ACHN (cell line): ENCODE results near the gene ZNF362.
A peak's percentile ranks its signal among the peaks of the same experiment; 100 is the strongest.

Experiments used
- DNase-seq: peaks from one replicate; pipeline ENCODE4 v3.0.0-alpha.2; 2015
- in situ Hi-C: cut with HindIII; loops from 2 replicates; pipeline ENCODE4 v1.10.0; 2017; ENCODE audit warnings: low sequenced_read_pairs, low pct_ligation_motif_present, low pct_unique_long_range_greater_than_20kb

Gene ZNF362

DNA sequence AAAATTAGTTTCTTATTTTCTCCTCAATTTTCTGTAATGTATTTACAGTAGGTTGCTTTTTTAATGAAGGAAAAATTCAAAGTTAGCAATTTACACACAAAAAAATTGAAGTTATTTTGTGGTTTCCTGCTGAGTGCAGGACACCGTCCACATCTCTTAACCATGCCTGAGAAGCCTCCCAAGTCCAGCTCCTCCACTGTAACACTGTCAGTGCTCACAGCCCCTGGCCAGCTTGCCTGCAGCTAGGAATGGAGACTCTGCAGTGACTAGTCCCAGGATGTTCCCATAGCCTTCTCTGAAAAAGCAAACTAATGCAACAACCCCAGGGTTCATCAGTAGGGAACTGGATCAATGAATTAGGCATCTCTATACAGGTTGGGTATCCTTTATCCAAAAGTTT is 61.1 kb downstream of the ZNF362 start:
- in situ Hi-C loops = no loop called here
- no peak for DNase-seq

- DNase-seq = no peak
- in situ Hi-C loops = no loop called here
Measured at GRCh38 chr1:33317946-33318345, 61.7 kb downstream of the ZNF362 start.

GRCh38 chr1:33319186-33319948 is 63.1 kb downstream of the ZNF362 start:
- in situ Hi-C loops = no loop called here
- DNase-seq = no peak

DNA sequence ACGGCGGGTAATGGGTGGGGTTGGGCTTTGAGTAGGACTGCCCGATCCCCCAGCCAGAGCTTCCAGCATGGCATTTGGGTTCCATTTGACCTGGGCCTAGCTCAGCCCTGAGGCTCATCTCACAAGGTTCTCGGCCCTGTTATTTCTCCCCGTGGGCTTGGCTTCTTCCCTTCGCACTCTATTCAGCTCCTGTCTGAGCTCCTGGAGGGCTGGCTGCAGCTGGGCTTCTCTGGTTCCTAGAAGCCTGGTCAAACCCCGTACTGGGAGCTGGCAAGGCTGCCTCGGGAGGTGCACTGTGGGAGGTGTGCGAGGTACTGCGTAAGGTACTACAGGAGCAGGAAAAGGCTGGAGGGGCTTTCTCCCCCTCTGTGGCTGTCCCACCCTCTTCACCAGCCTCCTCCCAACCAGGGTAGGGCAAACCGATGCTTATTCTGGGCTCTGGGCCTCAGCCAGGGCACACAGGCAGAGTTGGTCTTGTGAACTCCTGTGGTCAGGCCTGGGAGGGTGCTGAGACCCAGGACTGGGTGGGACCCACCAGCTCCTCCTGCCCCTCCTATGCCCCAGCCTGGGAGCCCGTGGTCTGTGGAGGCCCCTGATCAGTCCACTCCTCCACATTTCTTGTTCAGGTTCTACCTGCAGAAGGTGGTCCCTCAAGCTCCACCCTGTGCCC is 63.8 kb downstream of the ZNF362 start:
- in situ Hi-C loops = no loop called here
- DNase-seq = no peak

DNA sequence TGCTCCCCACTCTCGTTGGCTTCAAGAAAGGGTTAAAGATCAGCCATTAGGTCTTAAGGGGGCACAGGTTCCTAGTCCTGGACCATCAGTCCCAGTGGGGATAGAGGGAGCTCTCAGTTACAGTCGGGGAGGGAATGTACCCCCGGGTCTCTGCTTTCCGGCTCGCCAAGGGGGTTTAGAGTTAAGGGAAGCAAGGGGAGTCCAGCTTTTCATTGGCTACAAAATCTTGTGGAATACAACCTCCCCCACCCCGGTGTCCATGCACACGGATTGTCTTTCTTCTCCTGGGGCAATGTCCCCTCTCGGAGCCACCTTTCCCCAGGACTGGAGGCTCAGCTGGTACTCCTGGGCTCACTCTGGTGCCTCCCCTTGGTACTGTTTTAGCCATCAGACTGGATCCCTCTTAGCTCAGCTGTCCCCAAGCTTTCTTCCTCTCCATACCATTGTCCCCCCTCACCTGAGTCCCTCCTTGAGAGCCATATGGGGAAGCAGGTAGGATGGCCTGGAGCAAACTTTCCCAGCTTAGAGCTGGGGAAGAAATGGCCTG is 64.4 kb downstream of the ZNF362 start, which contains the start of gene A3GALT2:
Gene A3GALT2, minus strand, starts transcription at position 480 of the 547 bp plus-strand sequence. Its CDS starts 0 bp downstream, at position 480.
- DNase-seq = no peak
- in situ Hi-C loops = no loop called here

- in situ Hi-C loops = no loop called here
Measured at GRCh38 chr1:33321178-33321577, 64.9 kb downstream of the ZNF362 start.

GRCh38 chr1:33322109-33322508 is 65.8 kb downstream of the ZNF362 start:
- in situ Hi-C loops = no loop called here
- no peak for DNase-seq

More at GRCh38 chr1:33321178-33321577, 64.9 kb downstream of the ZNF362 start:
- no peak for DNase-seq

GRCh38 chr1:33322870-33323585 is 66.7 kb downstream of the ZNF362 start:
- in situ Hi-C loops = no loop called here
- no peak for DNase-seq

GRCh38 chr1:33323663-33324477 is 67.6 kb downstream of the ZNF362 start:
- DNase-seq = no peak
- in situ Hi-C loops = no loop called here

GRCh38 chr1:33324677-33325575 is 68.6 kb downstream of the ZNF362 start:
- no peak for DNase-seq
- in situ Hi-C loops = no loop called here

DNA sequence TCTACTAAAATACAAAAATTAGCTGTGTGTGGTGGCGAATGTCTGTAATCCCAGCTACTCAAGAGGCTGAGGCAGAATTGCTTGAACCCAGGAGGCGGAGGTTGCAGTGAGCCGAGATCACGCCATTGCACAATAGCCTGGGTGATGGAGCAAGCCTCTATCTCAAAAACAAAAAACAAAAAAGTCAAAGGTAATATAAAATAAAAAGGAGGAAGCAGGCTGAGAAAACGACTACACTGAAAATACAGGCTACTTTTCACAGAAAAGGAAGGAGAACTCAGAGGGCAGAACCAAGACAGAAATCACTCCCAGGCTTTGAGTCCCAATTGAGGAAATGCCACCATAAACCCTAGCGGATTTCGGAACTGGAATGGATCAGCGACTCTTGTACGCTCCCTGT is 70.5 kb downstream of the ZNF362 start:
- in situ Hi-C loops = no loop called here

GRCh38 chr1:33327587-33328325 is 71.5 kb downstream of the ZNF362 start:
- DNase-seq = peak; percentile 60
- in situ Hi-C loops = no loop called here

More for the DNA sequence above, 70.5 kb downstream of the ZNF362 start:
- no peak for DNase-seq

DNA sequence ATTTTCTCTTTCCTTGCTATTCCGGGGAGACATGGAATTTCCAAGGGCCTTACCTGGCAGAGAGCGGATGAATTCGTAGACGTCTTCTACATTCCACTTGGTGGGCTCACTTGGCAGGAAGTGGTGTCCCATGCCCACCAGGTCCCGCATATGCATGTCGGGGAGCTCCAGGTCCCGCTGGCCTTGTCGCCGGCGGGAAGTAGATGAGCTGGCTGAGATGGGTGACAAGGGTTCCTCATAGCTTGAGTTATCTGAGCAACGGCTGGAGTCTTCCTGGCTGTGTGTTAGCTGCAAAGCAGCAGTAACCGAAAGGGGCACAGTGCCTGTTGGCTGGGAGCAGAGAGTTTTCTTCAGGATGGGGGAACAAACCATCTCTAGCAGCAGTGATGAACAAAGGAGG is 72.5 kb downstream of the ZNF362 start:
- no peak for DNase-seq
- in situ Hi-C loops = no loop called here

DNA sequence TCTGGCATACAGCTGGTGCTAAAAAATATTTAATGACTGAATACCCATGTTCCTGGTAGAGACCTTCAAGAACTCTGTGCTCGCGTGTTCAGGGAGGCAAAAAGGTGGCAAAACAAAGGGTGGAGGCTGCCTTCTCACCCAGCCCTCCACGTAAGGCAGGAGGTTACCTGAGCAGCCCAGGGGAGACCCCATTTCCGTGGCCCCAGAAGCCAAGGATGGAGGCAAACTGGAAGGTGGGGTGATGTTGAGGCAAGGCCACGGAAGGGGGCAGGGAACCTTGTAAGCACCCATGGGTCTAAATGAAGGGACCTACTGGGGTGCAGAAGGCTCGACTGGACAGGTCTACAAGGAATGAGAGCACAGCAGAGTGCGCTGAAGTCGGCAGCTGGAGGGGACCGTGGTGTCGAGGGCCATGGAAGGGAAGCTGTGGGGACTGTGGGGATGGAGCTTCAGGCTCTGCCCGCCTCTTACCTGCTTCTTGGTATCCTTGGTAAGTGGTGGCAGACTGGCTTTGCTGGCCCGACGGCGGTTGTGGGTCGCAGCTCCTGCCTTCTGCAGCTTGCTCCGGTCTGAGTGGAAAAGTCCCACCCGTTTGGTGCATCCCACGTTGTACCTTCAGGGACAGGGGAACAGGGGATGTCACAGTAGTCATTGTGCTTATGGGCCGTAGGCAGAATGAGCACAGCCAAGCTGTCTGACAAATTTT is 73.5 kb downstream of the ZNF362 start:
- no peak for DNase-seq
- in situ Hi-C loops = no loop called here

DNA sequence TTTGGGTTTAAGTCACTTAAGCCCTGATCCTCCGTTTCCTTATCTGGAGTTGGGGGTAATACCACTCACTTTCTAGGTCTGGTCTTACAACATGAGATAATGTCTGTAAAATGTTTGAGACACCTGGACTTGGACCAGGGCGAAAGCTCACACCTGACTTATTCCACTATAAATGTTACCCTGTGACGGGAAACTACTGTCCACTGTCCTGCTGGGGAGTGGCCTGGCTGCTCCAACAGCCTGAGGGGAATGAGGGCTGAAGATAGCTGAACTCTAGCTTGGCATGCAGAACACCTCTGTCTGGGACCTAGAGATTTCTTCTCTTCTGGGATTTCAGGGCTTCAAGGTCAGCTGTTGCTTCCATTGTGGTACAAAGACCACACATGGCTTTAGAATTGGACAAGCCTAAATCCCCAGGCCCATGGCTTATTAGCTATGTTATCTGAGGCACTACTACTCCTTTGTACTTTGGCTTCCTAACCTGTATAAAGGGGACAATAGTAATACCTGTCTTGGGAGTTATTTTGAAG is 74.1 kb downstream of the ZNF362 start:
- no peak for DNase-seq
- in situ Hi-C loops = no loop called here

GRCh38 chr1:33330906-33331305 is 74.6 kb downstream of the ZNF362 start:
- DNase-seq = no peak
- in situ Hi-C loops = no loop called here
